Erythroblast (primary cell): Measurements from ENCODE around the gene LRBA.

Experiments used
- DNase-seq, 2 experiments: peaks; one replicate each; lab custom pipeline; 2025; lab: John Stamatoyannopoulos, UW
- GATA1 ChIP-seq: IDR thresholded peaks from 2 replicates; pipeline ENCODE4 v1.6.1; 2011; ENCODE audit warnings: low read depth, mild to moderate bottlenecking, control low read depth, low read length, moderate library complexity
- POLR2A ChIP-seq: IDR thresholded peaks from 2 replicates; pipeline ENCODE4 v1.6.1; 2011; ENCODE audit warnings: mild to moderate bottlenecking, low read length

The LRBA gene

DNA sequence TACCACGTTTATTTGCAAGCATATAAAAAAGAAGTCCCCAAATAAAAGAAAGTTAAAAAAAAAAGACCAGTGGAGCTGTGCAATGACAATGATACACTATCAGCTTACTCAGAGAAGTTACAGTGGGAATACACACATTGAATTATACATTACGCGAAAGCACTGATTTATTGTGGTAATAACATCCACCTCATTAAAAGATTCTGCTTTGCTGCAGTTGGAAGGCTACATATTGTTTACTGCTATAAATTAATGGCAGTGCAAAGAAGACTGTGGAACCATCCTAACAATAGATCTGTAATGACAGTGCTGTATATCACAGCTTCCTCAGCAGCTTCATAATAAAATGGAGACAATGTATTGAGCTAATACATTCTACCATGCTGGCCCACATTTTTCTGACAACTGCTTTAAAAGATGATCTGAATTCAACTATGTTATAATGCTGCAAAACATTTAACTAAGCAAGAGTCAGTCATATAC lies 575.6 kb downstream of the LRBA start:
- DNase-seq = no peak
- TF ChIP-seq GATA1 (no peak), POLR2A (no peak)

DNA sequence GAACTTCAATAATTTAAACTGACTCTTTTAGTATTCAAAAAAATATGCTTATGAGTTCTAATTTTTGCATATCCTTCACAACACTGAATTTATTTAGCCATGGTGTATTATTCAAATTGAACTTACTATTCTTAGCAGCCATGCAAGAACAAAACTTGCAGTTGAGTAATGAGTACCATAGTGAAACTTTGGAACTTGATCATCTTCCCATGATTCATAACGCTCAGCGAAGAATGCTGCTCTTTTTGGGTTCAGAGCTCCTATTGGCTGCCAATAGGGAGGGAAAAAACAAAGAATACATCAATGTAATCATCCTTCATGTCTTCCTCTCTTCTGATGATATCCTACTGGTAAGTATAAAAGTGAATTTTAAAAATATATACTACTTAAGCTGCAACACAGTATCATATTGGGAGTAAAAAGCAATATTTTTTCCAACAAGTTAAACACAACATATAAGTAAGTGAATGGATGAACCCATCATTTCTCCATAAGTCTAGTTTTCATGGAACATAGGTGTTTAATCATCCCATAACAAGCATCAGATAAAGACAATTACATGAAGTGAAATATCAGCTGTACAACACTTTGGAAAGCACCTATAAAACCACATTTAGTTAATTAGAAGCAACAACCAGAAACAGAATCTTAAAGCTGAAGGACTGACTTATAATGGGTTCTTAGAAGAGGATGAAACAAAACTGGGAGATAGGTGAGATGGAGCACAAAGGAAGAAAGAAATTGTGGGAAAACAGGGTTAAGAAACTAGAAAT lies 578.3 kb downstream of the LRBA start:
- DNase-seq = no peak
- TF ChIP-seq GATA1 (no peak), POLR2A (no peak)

DNA sequence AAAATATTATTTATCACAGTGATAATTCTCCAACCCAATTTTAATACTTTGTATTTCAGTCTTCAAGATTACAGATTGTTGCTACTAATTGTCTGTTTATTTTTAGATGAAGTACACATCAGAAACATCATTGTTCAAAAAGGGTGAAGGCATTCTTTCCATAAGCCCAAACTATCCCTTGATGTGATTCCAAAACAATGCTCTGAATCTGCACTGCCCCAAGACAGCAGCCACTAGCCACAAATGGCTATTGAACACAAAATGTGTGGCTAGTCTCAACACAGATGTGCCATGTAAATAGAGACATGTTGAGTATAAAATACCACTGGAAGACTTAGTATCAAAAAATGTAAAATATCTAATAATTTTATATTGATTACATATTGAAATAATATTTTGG lies 583.9 kb downstream of the LRBA start:
- TF ChIP-seq GATA1 (no peak), POLR2A (no peak)
- no peak for DNase-seq

DNA sequence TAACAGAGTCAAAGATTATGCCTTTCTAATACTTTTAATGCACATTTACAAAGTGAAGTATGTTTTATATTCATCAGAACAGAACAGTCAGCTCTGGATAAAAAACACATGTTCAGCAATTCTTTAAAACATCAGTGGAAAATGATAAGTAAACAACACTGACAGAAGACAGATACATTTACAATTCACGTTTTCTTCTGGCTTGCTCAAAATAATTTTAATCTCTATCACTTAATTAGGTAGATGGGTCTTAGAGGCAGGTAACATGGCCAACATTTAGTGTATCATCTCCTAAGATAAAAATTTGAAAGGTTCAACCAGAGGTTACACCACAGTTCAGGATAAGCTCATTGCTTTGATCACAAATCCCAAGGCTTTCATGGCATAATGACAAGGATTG lies 589.9 kb downstream of the LRBA start:
- no peak for TF ChIP-seq GATA1
- no peak for TF ChIP-seq POLR2A
- no peak for DNase-seq

DNA sequence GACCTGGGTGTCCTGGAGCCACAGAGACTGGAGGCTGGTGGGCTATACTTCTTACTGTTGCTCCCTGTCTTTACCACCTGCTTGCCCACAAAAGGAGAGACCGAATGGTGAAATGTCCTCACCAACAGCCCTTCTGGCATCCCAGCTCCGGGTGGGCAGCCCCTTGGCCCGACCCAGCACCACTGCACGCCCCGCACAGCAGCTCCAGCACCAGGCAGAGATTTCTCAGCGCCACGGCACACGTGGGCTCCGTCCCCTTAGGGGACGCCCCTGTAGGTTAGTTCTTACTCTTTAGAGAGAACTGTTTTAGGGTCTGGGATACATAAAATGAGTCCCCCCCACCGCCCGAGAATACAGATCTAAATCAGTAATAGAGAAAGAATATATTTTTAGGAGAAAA lies 591.6 kb downstream of the LRBA start:
- no peak for TF ChIP-seq POLR2A
- DNase-seq = no peak

DNA sequence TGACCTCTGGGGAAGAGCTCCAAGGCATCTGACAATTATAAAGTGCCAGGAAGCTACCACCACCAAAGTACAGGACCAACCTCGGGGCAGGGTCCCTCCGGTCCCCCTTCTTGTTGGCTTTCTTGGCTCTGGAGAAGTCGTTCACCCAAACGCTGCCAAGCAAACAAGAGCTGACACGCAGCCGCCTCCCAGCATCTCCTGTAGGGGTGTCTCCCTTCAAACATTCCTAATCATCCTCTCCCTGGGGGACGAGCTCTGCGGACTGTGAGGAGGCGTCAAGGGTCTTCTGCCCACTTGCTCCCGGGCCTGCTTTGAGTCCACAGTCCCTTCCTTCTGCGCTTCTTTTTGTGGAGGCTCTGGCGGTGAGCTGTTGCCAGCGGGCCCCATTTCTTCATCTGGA lies 592.0 kb downstream of the LRBA start:
- TF ChIP-seq GATA1 (no peak), POLR2A (no peak)
- DNase-seq = no peak

DNA sequence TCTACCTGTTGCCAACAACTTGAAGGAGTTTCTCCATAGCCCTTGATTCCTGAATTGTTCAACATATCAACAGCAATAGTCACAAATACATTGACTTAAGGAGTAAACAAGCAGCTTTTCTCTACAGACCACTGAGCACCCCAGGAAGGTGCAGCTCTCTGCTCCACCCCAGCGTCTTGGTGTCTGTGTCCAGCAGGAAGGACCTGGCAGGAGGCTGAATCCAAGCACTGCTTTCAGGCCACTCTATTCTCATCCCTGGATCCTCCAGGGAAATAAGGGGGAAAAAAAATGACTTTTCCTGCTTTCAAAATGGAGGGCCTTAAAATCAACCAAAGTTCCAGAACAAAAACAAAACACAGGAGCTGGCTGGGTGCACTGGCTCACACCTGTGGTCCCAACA lies 593.5 kb downstream of the LRBA start:
- TF ChIP-seq POLR2A (no peak), GATA1 (no peak)
- DNase-seq = no peak

DNA sequence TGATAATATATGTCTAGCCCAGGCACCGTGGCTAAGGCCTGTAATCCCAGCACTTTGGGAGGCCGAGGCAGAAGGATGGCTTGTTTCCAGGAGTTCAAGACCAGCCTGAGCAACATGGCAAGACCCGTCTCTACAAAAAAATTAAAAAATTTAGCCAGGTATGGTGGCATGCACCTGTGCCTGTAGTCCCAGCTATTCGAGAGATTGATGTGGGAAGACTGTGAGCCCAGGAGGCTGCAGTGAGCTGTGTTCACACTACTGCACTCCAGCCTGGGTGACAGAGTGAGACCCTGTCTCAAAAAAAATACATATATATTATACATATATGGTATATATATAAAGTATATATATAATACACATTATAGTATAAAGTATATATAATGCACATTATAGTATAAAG lies 595.1 kb downstream of the LRBA start:
- no peak for TF ChIP-seq POLR2A
- TF ChIP-seq GATA1 = no peak
- no peak for DNase-seq

DNA sequence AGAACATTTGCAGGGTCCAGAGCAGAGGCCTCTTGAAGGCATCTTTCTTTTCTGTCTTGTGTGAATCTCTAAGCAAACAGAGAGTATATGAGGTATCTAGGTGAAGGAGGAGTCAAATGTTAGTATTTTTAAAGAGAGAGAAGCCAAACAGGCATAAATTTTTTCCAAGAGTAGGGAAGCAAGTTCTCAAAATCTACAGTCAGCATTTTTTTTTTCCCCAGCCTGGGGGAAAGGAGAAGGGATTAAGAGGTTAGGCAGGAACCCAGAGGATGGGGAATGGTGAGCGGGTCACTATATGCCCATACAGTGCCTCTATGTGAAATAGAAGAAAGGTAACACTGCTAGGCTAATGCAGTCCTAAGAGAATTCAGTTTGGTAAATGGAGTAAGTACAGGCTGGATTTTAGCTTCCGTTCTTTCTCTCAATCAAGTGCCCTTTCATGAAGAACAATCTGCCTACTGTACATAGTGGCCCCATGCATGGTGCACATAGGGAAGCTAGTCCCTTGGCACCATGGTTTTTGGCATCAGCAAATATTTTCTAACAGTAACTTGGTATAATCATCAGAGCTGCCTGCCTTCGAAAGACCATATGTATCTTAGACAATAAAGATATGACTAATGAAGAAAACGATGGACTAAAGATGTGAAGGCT lies 596.2 kb downstream of the LRBA start:
- TF ChIP-seq GATA1 = no peak
- TF ChIP-seq POLR2A = no peak
- no peak for DNase-seq

DNA sequence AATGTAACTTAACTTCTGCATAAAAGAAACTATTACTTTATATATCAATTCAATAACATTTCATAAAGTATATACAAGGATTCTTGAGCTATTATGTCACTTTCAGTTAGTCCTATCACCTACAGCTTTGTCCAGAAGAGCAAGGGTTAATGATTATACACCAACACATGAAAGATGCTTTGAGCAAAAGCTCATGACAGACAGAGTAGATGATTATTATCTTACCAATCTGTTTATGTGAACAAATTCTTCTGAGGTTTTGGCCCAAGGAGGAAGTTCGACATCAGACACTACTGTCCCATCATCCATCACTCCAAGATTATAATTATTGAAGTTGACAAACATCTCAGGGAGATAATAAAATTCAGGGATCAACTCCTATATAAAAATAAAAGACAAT lies 599.9 kb downstream of the LRBA start:
- no peak for TF ChIP-seq GATA1
- no peak for TF ChIP-seq POLR2A
- no peak for DNase-seq

DNA sequence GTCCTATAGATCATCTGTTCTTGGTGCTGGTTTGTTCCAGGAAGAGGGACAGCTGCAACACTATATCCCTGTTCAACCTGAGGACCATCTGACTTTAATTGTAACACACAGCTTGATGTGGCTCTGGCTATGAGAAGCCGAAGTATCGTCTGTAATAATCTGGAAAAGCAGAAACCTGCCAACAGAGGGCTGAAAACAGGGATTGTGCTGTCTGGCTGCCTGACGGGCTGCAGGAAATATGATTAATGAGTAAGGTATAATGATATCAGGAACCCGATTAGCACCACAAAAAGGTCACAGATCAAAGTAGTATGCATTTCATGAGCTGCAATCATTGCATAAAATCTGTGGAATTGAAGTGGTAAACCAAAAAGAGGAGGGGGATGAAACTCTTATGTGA lies 603.6 kb downstream of the LRBA start:
- no peak for DNase-seq
- TF ChIP-seq GATA1 (no peak), POLR2A (no peak)

DNA sequence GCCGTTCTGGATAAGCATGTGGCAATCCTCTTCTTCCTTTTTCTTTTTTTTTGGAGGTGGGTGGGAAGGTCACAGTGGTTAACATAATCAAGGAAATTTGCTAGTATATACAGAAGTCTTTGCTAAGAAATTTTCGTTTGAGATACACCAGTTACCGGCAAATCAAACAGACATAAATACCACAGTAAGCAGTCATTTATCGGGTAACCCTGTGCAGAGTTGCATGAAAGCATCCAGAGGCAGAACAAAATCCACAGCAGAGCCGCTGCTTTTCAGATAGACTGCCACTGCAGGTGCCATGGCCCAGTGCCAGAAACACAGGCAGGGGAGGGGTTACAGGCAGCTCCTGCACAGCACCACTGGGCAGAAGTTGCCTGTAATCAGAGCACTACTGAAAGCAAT lies 612.2 kb downstream of the LRBA start:
- DNase-seq = peak; percentile 17 to 24
- TF ChIP-seq GATA1 (no peak), POLR2A (no peak)

DNA sequence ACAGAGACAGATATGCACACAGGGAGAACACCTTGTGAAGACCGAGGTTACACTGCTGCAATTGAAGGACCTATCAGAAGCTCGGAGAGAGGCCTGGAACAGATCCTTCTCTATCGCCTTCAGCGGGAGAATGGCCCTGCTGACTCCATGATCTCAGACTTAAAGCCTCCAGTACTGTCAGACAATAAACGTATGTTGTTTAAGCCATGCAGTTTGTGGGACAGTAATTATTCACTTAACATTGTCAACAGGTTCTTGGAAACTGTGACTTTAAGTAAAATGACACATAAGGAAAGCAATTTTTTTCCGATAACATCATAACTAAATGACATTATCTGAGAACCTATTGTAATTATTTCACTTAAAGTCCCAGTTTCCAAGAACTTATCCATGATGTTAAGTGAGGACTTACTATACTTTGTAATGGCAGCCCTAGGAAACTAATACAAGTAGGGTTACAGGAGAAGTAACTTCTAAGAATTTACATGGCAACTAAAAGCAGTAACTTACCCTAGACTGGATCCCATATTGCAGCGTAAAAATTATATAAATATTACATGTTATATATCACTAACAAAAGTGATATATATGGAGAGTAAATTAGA lies 613.9 kb downstream of the LRBA start:
- no peak for DNase-seq
- TF ChIP-seq POLR2A (no peak), GATA1 (no peak)

DNA sequence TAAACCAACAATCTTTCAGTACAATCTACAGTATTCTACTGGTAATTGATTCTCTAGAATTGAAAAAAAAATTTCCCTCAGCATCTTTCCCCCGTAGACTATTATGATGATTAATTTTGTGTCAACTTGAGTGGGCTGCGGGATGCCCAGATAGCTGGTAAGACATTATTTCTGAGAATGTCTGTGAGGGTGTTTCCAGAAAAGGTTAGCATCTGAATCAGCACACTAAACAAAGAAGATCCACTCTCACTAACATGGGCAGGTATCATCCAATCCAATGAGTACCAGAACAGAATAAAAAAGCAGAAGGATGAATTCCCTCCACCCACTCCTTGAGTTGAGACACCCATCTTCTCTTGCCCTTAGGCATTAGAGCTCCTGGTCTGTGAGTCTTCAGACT lies 619.2 kb downstream of the LRBA start:
- DNase-seq = no peak
- no peak for TF ChIP-seq GATA1
- no peak for TF ChIP-seq POLR2A
